OCI-LY3 (cell line): ENCODE data around the gene TSPAN10.

Source experiments
- H2AFZ ChIP-seq: fragments of 200-600, 300-600 bp; shearing (Covaris generic); 2 replicates; pipeline ENCODE4 v1.6.0; 2014; ENCODE audit warnings: antibody characterized with exemption, low read depth, low read length
- H3K27ac ChIP-seq: fragments of 200-600, 300-600 bp; sonication (generic); 2 replicates; pipeline ENCODE4 v1.5.1; 2014; ENCODE audit warnings: mild to moderate bottlenecking, low read length, moderate library complexity, mixed read lengths
- H3K27me3 ChIP-seq: fragments of 200-600, 300-600 bp; sonication (generic); 2 replicates; pipeline ENCODE4 v1.6.1; 2014; ENCODE audit warnings: low read depth, low read length, mixed read lengths
- H3K36me3 ChIP-seq: fragments of 200-600, 300-600 bp; sonication (generic); replicated peaks from 2 replicates; pipeline ENCODE3; 2014; ENCODE audit warnings: low read depth, low read length, mixed read lengths
- H3K4me1 ChIP-seq: fragments of 300-600, 200-600 bp; sonication (generic); 2 replicates; pipeline ENCODE4 v1.6.1; 2014; ENCODE audit warnings: low read length, mixed read lengths
- H3K4me2 ChIP-seq: fragments of 200-600, 300-600 bp; sonication (generic); 2 replicates; pipeline ENCODE4 v1.6.1; 2014; ENCODE audit warnings: low read length, mixed read lengths
- H3K4me3 ChIP-seq: fragments of 300-600, 200-600 bp; sonication (generic); 2 replicates; pipeline ENCODE4 v1.5.1; 2014; ENCODE audit warnings: antibody characterized with exemption, mild to moderate bottlenecking, low read length, moderate library complexity
- H3K79me2 ChIP-seq: fragments of 300-600, 200-600 bp; shearing (Covaris generic); 2 replicates; pipeline ENCODE4 v1.6.1; 2014; ENCODE audit warnings: mild to moderate bottlenecking, low read length, mixed read lengths
- H3K9ac ChIP-seq: fragments of 300-600, 200-600 bp; shearing (Covaris generic); 2 replicates; pipeline ENCODE4 v1.6.0; 2014; ENCODE audit warnings: mild to moderate bottlenecking, low read length, moderate library complexity
- H3K9me3 ChIP-seq: fragments of 200-600, 300-600 bp; shearing (Covaris generic); 2 replicates; pipeline ENCODE4 v1.6.1; 2014; ENCODE audit warnings: low read length, mixed read lengths; ENCODE audit not compliant: insufficient read depth
- H4K20me1 ChIP-seq: fragments of 200-600, 300-600 bp; sonication (generic); 2 replicates; pipeline ENCODE4 v1.6.1; 2016; ENCODE audit warnings: low read length, mixed read lengths; ENCODE audit not compliant: insufficient read depth
- CTCF ChIP-seq: fragments of 200-600, 300-600 bp; sonication (generic); IDR thresholded peaks from 2 replicates; pipeline ENCODE4 v1.5.1; 2014; ENCODE audit warnings: antibody characterized with exemption, low read length, low read depth
- EZH2phosphoT487 ChIP-seq: fragments of 200-600 bp; shearing (Covaris generic); IDR thresholded peaks from 2 replicates; pipeline ENCODE4 v1.6.1; 2018; ENCODE audit warnings: antibody characterized with exemption, mixed run types, low read depth

The TSPAN10 gene

GRCh38 chr17:81665205-81666091, 28.5 kb downstream of the TSPAN10 start:
- Histone ChIP-seq H3K27ac (peak overlapping the region; percentile 67), H3K9ac (peak overlapping the region; percentile 94), H3K79me2 (peaks cover 42% of the 10 kb centered on the region), H3K27me3 (no peaks in the 10 kb centered on the region), H3K4me3 (peak overlapping the region; percentile 96), H2AFZ (no peak overlapping the region), H3K4me2 (peak overlapping the region; percentile 93), H4K20me1 (no peaks in the 10 kb centered on the region), H3K9me3 (no peaks in the 10 kb centered on the region), H3K36me3 (peaks cover 30% of the 10 kb centered on the region), H3K4me1 (peaks cover 22% of the 10 kb centered on the region)
- TF ChIP-seq CTCF = no peak
- TF ChIP-seq EZH2phosphoT487 = no peak

DNA sequence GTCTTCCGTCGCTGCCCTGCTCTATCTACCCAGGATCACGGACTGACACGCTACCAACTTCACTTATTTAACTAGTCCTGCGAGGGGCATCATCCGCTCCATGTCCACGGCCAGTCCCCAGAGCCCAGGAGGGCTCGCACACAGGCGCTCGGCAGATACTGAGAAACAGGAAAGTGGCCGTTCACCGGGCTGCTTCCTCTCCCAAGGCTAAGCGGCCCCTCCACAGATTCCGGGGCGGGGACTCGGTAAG, 29.0 kb downstream of the TSPAN10 start:
- Histone ChIP-seq H3K27ac (peak overlapping the region; percentile 67), H3K9ac (peak overlapping the region; percentile 94), H3K4me3 (peak overlapping the region; percentile 96), H3K79me2 (peaks cover 42% of the 10 kb centered on the region), H3K27me3 (no peaks in the 10 kb centered on the region), H3K4me1 (peaks cover 22% of the 10 kb centered on the region), H3K36me3 (peaks cover 32% of the 10 kb centered on the region), H3K9me3 (no peaks in the 10 kb centered on the region), H3K4me2 (peak overlapping the region; percentile 93), H4K20me1 (no peaks in the 10 kb centered on the region), H2AFZ (no peak overlapping the region)
- no peak for TF ChIP-seq EZH2phosphoT487
- TF ChIP-seq CTCF = no peak

- no peak for TF ChIP-seq CTCF
- no peak for TF ChIP-seq EZH2phosphoT487
- Histone ChIP-seq H4K20me1 (no peaks in the 10 kb centered on the region), H3K27ac (peak within 1 kb of the TSS; percentile 67), H3K9me3 (no peaks in the 10 kb centered on the region), H3K4me1 (peaks cover 22% of the 10 kb centered on the region), H3K9ac (peak within 1 kb of the TSS; percentile 94), H3K79me2 (peaks cover 42% of the 10 kb centered on the region), H3K4me3 (peak within 1 kb of the TSS; percentile 96), H3K4me2 (peak within 1 kb of the TSS; percentile 93), H2AFZ (no peak within 1 kb of the TSS), H3K36me3 (peaks cover 37% of the 10 kb centered on the region), H3K27me3 (no peaks in the 10 kb centered on the region)
These were observed 29.6 kb downstream of the TSPAN10 start, which contains the start of the genes CCDC137 and OXLD1 for GRCh38 chr17:81666342-81667191. CCDC137 (plus strand) TSS chr17:81666737; CDS start chr17:81666767, 30 bp downstream. OXLD1 (minus strand) TSS chr17:81666605; CDS start chr17:81666577, 28 bp downstream.

GRCh38 chr17:81667754-81668153, 30.8 kb downstream of the TSPAN10 start:
- Histone ChIP-seq H3K36me3 (peaks cover 45% of the 10 kb centered on the region), H3K9ac (no peak overlapping the region), H2AFZ (no peak overlapping the region), H3K4me1 (peaks cover 22% of the 10 kb centered on the region), H3K27ac (no peak overlapping the region), H3K27me3 (no peaks in the 10 kb centered on the region), H3K4me3 (peak overlapping the region; percentile 96), H3K9me3 (no peaks in the 10 kb centered on the region), H3K4me2 (peak overlapping the region; percentile 83), H4K20me1 (no peaks in the 10 kb centered on the region), H3K79me2 (peaks cover 42% of the 10 kb centered on the region)
- TF ChIP-seq CTCF (no peak), EZH2phosphoT487 (no peak)
